ENCODE data around the gene RCOR2.

- TF ChIP-seq CTCF (conservative IDR thresholded peaks at IDR 0.05; ENCODE audit: low read depth, low read length) = no peak
- TF ChIP-seq EZH2 (IDR thresholded peaks at IDR 0.05; ENCODE audit: borderline replicate concordance, low read depth, low read length, poor library complexity, severe bottlenecking) = no peak
Measured at GRCh38 chr11:63941901-63942300, 24.9 kb upstream of the RCOR2 start.

All from A673 (cell line).